Uterus (tissue), 2 donors: Measurements from ENCODE around the gene HSPA5.

Experiments used
- POLR2A ChIP-seq, 2 donors: fragments of 450-650 bp; IDR thresholded peaks; one replicate each; pipeline ENCODE4 v1.6.1; 2016; ENCODE audit warnings: antibody characterized with exemption in 2 of 2, mild to moderate bottlenecking in 1 of 2, moderate library complexity in 1 of 2
- TF ChIP-seq, protein P1 (sequence below), 4 experiments: fragments of 200-600 bp in 2 of 4; fragments of 450-650 bp in 2 of 4; sonication (generic) in 2 of 4; IDR thresholded peaks; one replicate each; pipeline ENCODE4 v1.5.1; 2016 to 2019; ENCODE audit warnings: antibody characterized with exemption in 4 of 4, mild to moderate bottlenecking in 2 of 4, moderate library complexity in 1 of 4

DNA sequence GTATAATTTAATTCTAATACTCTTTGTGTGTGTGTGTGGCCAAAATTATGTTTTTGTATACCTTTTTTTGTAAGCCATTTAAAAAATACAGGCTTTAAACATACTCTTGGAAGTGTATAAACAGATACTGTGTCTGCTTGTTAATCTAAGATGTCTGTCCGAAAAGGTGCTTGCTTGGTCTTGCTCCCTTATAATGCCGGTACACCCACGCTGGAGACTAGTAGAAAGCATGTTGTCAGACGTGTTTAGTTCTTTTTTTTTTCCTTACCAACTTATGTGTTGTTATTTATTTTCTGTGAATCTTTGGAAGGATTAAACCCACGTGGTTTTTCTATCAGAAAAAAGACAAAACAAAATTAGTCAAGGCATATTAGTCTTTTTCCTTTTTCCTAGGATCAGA, 29.9 kb upstream of the HSPA5 start:
- TF ChIP-seq POLR2A (IDR thresholded peaks at IDR 0.05), result no peak
- TF ChIP-seq, protein P1, sequence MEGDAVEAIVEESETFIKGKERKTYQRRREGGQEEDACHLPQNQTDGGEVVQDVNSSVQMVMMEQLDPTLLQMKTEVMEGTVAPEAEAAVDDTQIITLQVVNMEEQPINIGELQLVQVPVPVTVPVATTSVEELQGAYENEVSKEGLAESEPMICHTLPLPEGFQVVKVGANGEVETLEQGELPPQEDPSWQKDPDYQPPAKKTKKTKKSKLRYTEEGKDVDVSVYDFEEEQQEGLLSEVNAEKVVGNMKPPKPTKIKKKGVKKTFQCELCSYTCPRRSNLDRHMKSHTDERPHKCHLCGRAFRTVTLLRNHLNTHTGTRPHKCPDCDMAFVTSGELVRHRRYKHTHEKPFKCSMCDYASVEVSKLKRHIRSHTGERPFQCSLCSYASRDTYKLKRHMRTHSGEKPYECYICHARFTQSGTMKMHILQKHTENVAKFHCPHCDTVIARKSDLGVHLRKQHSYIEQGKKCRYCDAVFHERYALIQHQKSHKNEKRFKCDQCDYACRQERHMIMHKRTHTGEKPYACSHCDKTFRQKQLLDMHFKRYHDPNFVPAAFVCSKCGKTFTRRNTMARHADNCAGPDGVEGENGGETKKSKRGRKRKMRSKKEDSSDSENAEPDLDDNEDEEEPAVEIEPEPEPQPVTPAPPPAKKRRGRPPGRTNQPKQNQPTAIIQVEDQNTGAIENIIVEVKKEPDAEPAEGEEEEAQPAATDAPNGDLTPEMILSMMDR (IDR thresholded peaks at IDR 0.05), result no peak
